GM12878 (cell line): ENCODE measurements around the gene OR7A5.

ENCODE experiments used
- CREB1 ChIP-seq: IDR thresholded peaks from 2 replicates; pipeline ENCODE4 v1.6.1; 2012; ENCODE audit warnings: low read depth, mild to moderate bottlenecking, inconsistent platforms
- JUNB ChIP-seq: IDR thresholded peaks from 2 replicates; pipeline ENCODE4 v1.6.1; 2016; ENCODE audit warnings: antibody characterized with exemption, mild to moderate bottlenecking
- NR2C2 ChIP-seq: IDR thresholded peaks from 2 replicates; pipeline ENCODE4 v1.6.1; 2011; ENCODE audit warnings: borderline replicate concordance, low read depth; ENCODE audit not compliant: control insufficient read depth, insufficient read length
- SREBF2 ChIP-seq: IDR thresholded peaks from 2 replicates; pipeline ENCODE4 v1.6.1; 2012; ENCODE audit warnings: mild to moderate bottlenecking, low read length
- TAF1 ChIP-seq: IDR thresholded peaks from 2 replicates; pipeline ENCODE4 v1.6.1; 2011; ENCODE audit warnings: mild to moderate bottlenecking, low read depth, low read length, borderline replicate concordance
- ZBED1 ChIP-seq: IDR thresholded peaks from 2 replicates; pipeline ENCODE4 v1.6.1; 2016; ENCODE audit warnings: borderline replicate concordance
- TF ChIP-seq, protein P1 (sequence below): IDR thresholded peaks from 2 replicates; pipeline ENCODE4 v1.6.1; 2011; ENCODE audit warnings: mild to moderate bottlenecking, low read depth, low read length, moderate library complexity; ENCODE audit not compliant: insufficient replicate concordance
- TF ChIP-seq, protein P2 (sequence below): fragments of 450-650 bp; IDR thresholded peaks from 2 replicates; pipeline ENCODE4 v1.6.1; 2017; ENCODE audit warnings: mild to moderate bottlenecking
- TF ChIP-seq, protein P3 (sequence below), 3 experiments: IDR thresholded peaks in 2 of 3; conservative IDR thresholded peaks in 1 of 3; 2 replicates each; pipeline ENCODE4 v1.5.1; 2011; ENCODE audit warnings: low read depth in 3 of 3, low read length in 3 of 3, mild to moderate bottlenecking in 3 of 3, control low read depth in 2 of 3, moderate library complexity in 2 of 3, inconsistent platforms in 1 of 3, mixed read lengths in 1 of 3; ENCODE audit not compliant: control insufficient read depth in 2 of 3, insufficient read depth in 1 of 3; ENCODE audit errors: extremely low read depth in 1 of 3

DNA sequence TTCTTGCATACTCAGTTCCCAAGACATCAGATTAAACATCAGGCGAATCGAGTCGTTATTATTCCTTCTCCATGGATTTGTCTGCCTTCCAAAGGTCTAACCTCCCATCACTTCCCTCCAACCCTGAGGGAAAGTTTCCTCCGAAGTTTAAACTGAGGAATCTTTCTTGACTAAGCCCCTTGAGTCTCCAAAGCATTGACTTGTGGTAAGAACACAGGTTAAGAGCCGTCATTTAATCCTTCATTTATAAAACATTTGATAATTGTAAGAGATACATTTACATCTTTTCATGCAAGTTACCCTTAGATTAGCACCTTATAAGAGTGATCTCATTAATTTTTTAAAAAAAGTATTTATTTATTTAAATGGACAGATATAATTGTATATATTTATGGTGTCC, 13.8 kb upstream of the OR7A5 start, which contains the start of gene OR7A10:
- TF ChIP-seq NR2C2: no peak
- no peak for TF ChIP-seq SREBF2
- no peak for TF ChIP-seq TAF1
- TF ChIP-seq, protein P1, sequence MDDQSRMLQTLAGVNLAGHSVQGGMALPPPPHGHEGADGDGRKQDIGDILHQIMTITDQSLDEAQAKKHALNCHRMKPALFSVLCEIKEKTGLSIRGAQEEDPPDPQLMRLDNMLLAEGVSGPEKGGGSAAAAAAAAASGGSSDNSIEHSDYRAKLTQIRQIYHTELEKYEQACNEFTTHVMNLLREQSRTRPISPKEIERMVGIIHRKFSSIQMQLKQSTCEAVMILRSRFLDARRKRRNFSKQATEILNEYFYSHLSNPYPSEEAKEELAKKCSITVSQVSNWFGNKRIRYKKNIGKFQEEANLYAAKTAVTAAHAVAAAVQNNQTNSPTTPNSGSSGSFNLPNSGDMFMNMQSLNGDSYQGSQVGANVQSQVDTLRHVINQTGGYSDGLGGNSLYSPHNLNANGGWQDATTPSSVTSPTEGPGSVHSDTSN: no peak
- TF ChIP-seq JUNB: no peak
- TF ChIP-seq, protein P2, sequence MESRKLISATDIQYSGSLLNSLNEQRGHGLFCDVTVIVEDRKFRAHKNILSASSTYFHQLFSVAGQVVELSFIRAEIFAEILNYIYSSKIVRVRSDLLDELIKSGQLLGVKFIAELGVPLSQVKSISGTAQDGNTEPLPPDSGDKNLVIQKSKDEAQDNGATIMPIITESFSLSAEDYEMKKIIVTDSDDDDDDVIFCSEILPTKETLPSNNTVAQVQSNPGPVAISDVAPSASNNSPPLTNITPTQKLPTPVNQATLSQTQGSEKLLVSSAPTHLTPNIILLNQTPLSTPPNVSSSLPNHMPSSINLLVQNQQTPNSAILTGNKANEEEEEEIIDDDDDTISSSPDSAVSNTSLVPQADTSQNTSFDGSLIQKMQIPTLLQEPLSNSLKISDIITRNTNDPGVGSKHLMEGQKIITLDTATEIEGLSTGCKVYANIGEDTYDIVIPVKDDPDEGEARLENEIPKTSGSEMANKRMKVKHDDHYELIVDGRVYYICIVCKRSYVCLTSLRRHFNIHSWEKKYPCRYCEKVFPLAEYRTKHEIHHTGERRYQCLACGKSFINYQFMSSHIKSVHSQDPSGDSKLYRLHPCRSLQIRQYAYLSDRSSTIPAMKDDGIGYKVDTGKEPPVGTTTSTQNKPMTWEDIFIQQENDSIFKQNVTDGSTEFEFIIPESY: no peak
- TF ChIP-seq, protein P3, sequence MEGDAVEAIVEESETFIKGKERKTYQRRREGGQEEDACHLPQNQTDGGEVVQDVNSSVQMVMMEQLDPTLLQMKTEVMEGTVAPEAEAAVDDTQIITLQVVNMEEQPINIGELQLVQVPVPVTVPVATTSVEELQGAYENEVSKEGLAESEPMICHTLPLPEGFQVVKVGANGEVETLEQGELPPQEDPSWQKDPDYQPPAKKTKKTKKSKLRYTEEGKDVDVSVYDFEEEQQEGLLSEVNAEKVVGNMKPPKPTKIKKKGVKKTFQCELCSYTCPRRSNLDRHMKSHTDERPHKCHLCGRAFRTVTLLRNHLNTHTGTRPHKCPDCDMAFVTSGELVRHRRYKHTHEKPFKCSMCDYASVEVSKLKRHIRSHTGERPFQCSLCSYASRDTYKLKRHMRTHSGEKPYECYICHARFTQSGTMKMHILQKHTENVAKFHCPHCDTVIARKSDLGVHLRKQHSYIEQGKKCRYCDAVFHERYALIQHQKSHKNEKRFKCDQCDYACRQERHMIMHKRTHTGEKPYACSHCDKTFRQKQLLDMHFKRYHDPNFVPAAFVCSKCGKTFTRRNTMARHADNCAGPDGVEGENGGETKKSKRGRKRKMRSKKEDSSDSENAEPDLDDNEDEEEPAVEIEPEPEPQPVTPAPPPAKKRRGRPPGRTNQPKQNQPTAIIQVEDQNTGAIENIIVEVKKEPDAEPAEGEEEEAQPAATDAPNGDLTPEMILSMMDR (IDR thresholded peaks at IDR 0.05 in 2 of 3, conservative IDR thresholded peaks at IDR 0.05 in 1 of 3; ENCODE audit: control insufficient read depth in 2 of 3, extremely low read depth in 1 of 3, insufficient read depth in 1 of 3, low read depth in 3 of 3, low read length in 3 of 3): no peak
- no peak for TF ChIP-seq ZBED1
- no peak for TF ChIP-seq CREB1
